GM12865 (cell line): ENCODE measurements around the gene PITPNB.

Experiments used
- DNase-seq: peaks from one replicate; pipeline ENCODE4 v3.0.0; 2010; ENCODE audit warnings: low read depth
- H3K4me3 ChIP-seq: 2 replicates; pipeline ENCODE4 v1.5.1; 2011; ENCODE audit warnings: mild to moderate bottlenecking, low read depth, low read length, control low read depth
- CTCF ChIP-seq: IDR thresholded peaks from 2 replicates; pipeline ENCODE4 v1.5.1; 2011; ENCODE audit warnings: low read length, control low read depth, low read depth, inconsistent platforms; ENCODE audit not compliant: insufficient read depth; ENCODE audit errors: missing control alignments

Gene PITPNB

DNA sequence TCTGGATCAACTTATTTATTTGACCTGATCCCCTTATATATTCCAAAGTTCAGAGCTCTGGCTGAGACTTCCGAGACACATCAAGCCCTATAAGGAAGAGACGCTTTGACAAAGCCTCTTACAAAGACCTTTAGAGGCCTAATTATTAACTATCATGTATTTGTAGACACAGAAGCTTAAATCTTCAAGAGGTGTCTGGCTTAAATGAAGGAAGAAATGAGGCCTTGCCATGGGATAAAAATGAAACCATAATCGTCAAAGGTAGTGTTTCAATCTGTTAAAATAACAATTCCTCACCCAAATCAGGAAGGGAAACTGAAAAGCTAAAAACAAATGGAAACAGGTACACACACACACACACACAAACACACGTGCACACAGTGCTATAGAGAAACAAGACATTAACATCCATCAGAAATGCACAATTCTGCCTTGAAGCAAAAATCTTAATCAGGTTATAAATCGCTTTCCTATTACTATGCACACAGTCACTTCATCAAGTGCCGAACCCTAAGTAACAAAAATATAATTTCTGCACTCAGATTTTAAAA lies 50.2 kb downstream of the PITPNB start:
- no peak for TF ChIP-seq CTCF
- no peak overlapping the region for H3K4me3 ChIP-seq
- DNase-seq, result no peak

GRCh38 chr22:27867953-27868731 lies 50.9 kb downstream of the PITPNB start:
- H3K4me3 ChIP-seq, result no peak overlapping the region
- no peak for TF ChIP-seq CTCF
- DNase-seq, result no peak

DNA sequence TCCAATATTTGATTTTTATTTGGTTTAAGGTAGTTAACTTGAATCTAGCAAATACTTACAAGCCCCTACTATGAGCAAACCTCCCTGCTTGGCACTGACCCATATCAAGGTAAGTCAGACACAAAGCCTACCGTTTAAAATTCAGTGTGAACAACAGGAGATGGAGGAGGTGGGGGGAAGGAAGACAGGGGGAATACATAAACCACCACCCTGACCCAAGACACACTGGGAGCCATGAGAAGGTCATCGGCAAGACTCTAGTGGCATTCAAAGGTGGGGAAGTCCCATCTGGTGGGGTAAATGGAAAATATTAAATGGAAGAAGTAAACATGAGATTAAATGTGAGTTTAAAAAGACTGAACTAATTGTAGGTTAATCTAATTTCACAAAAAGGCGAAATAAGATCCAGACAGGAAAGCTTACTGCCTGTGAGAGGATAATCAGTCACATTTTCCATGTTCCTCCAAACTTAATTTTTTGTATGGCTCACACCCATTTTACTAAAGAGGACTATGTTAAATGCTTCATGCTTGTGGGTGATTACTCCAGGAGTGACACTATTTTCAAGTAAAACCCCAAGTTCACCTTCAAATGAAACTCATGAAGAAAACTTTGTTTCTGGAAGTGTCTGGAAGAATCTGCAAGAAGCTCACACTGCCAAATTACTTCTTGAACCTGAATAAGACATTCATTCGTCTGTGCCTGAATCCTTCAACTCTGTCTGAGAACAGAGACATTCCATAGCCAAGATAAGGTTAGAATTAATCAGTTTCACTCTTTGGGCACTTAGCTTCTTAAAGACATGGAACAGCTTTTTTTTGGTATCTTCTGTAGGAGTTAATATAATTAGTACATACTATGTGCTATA lies 51.7 kb downstream of the PITPNB start:
- TF ChIP-seq CTCF, result no peak
- no peak overlapping the region for H3K4me3 ChIP-seq
- no peak for DNase-seq

DNA sequence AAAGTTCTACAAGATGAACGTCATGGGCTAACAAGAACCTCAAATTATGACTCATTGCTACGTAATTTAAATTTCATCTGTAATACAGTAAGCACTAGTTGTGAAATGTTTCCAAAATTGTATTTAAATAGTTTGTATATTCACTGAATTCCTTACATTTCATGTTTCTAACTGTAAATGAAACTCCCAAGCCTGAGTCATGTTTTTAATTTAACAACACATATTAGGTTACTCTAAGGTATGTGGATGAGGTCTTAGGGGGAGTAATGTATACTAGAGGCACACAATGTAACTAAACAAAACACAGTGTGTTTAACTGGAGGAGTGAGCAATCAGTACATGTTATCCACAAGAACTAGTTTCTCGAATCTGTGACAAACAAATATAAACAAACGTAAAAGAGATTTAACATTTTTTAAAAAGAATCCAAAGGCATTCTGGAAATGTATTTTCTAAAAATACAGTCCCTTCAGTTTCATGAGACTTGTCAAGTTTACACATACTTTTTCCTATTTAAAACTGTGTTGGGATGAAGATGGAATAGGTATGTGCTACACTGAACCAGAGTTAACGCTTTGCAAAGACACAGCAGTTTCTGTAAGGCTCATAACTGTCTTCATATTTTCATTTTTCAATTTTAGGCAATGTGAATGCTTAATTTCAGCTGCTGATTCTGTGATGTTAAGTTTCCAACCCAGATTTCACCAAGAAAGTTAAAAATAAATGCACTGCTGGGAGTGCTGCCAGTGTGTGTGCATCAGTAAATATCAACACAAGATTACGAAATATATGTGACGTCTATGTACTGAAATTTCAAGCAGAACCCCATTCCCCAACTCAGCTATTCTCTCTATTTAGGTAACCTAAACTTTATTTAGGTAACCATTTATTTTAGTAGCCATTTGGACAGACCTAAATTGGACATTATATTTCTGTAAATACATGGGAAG lies 52.6 kb downstream of the PITPNB start:
- no peak overlapping the region for H3K4me3 ChIP-seq

DNA sequence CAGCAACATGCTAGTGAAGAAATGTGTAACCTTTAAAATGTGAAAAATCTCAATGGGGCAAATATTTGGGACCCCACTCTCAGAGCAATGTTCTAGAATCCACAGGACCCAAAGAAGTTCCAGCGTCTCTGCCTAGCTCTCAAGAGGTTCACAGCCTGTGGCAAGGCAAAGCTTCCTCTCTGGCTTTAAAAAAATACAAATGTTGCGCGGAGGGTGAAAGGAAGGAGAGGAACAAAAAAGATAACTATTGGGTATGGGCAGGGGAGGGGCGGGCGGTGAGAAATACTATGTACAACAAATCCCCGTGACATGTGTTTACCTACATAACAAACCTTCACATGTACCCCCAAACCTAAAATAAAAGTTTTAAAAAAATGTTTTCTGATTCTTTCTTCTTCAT lies 53.6 kb downstream of the PITPNB start:
- H3K4me3 ChIP-seq, result no peak overlapping the region
- no peak for DNase-seq

More for the DNA sequence above, 52.6 kb downstream of the PITPNB start:
- DNase-seq, result no peak
- TF ChIP-seq CTCF, result no peak

More for the DNA sequence above, 53.6 kb downstream of the PITPNB start:
- TF ChIP-seq CTCF, result no peak
